ENCODE data around the gene TPR. TPM values are rescaled to one million over a fixed set of nuclear protein-coding genes. Genes with fewer than 3 reads are reported as not detected.
A peak's percentile ranks its signal among the peaks of the same experiment; 100 is the strongest.
"Not testable (repeated sequence)": the region's sequence is repeated elsewhere in the genome, so short reads cannot be mapped to it uniquely, and the experiment has no call there.

Gene TPR
- total RNA-seq = 100 to 1,000 TPM; 130 to 139 TPM

- H3K36me3 Mint-ChIP-seq = peaks cover 24% of the 10 kb centered on the region
- H3K27me3 Mint-ChIP-seq = no peaks in the 10 kb centered on the region
- peak within 1 kb of the TSS; percentile 99 for H3K4me3 Mint-ChIP-seq
- CTCF ChIA-PET = interaction anchor here (0.6 to 1.6 kb wide), 24 partner anchors 9 to 363 kb away, joined by 3 to 12 read pairs (median 4); no protein-coding TSS in a partner anchor
- DNase-seq (peak; percentile 98), ATAC-seq (peak; percentile 89)
- H3K27ac Mint-ChIP-seq = peak within 1 kb of the TSS; percentile 97
- H3K4me1 Mint-ChIP-seq = peaks cover 35% of the 10 kb centered on the region
- H3K9me3 Mint-ChIP-seq (ENCODE audit: low read depth) = no peaks in the 10 kb centered on the region
Measured at GRCh38 chr1:186375152-186375928, at the start of gene TPR, which contains the start of gene ODR4. Gene TPR (minus strand): TSS chr1:186375253. CDS start chr1:186375028, 225 bp downstream. Gene ODR4 (plus strand): TSS chr1:186375838. CDS start chr1:186379786, 3,948 bp downstream.

- Mint-ChIP-seq H3K27me3 (no peaks in the 10 kb centered on the region), H3K4me1 (peaks cover 23% of the 10 kb centered on the region), H3K27ac (no peak overlapping the region), H3K36me3 (peaks cover 25% of the 10 kb centered on the region), H3K9me3 (ENCODE audit: low read depth) (no peaks in the 10 kb centered on the region), H3K4me3 (no peak overlapping the region)
- CTCF ChIA-PET = interaction anchor here (1.9 kb wide), 1 partner anchor 20 kb away, joined by 4 read pairs; no protein-coding TSS in a partner anchor
- DNase-seq (no peak), ATAC-seq (no peak)
Measured at GRCh38 chr1:186424539-186424938, 49.5 kb upstream of the TPR start.

GRCh38 chr1:186421446-186421845 lies 46.4 kb upstream of the TPR start:
- peaks cover 23% of the 10 kb centered on the region for H3K4me1 Mint-ChIP-seq
- DNase-seq (no peak), ATAC-seq (no peak)
- CTCF ChIA-PET = interaction anchor here (1.3 kb wide), 2 partner anchors 17 to 21 kb away, joined by 3 to 4 read pairs; no protein-coding TSS in a partner anchor
- H3K27me3 Mint-ChIP-seq = no peaks in the 10 kb centered on the region
- H3K27ac Mint-ChIP-seq = peak overlapping the region; percentile 92
- H3K36me3 Mint-ChIP-seq = peaks cover 28% of the 10 kb centered on the region
- H3K4me3 Mint-ChIP-seq = no peak overlapping the region
- H3K9me3 Mint-ChIP-seq (ENCODE audit: low read depth) = no peaks in the 10 kb centered on the region

GRCh38 chr1:186420923-186421322 lies 45.9 kb upstream of the TPR start:
- DNase-seq (no peak), ATAC-seq (peak; percentile 78)
- Mint-ChIP-seq H3K36me3 (peaks cover 25% of the 10 kb centered on the region), H3K4me3 (peak overlapping the region; percentile 51), H3K9me3 (ENCODE audit: low read depth) (no peaks in the 10 kb centered on the region), H3K4me1 (peaks cover 19% of the 10 kb centered on the region), H3K27me3 (no peaks in the 10 kb centered on the region), H3K27ac (peak overlapping the region; percentile 92)
- CTCF ChIA-PET = interaction anchor here (0.8 to 1.3 kb wide), 3 partner anchors 17 to 46 kb away, joined by 3 to 6 read pairs (median 4); partner anchors contain the start of genes ODR4 and TPR

- no peaks in the 10 kb centered on the region for H3K9me3 Mint-ChIP-seq (ENCODE audit: low read depth)
- no peaks in the 10 kb centered on the region for H3K27me3 Mint-ChIP-seq
- CTCF ChIA-PET = interaction anchor here (0.8 to 1.3 kb wide), 3 partner anchors 16 to 45 kb away, joined by 3 to 6 read pairs (median 4); partner anchors contain the start of genes ODR4 and TPR
- H3K4me3 Mint-ChIP-seq = peak overlapping the region; percentile 51
- ATAC-seq (no peak), DNase-seq (no peak)
- H3K27ac Mint-ChIP-seq = peak overlapping the region; percentile 92
- peaks cover 25% of the 10 kb centered on the region for H3K36me3 Mint-ChIP-seq
- peaks cover 17% of the 10 kb centered on the region for H3K4me1 Mint-ChIP-seq
Measured at GRCh38 chr1:186420311-186420710, 45.3 kb upstream of the TPR start.

- peaks cover 20% of the 10 kb centered on the region for H3K36me3 Mint-ChIP-seq
- ATAC-seq = no peak
- peaks cover 17% of the 10 kb centered on the region for H3K4me1 Mint-ChIP-seq
- H3K9me3 Mint-ChIP-seq (ENCODE audit: low read depth) = no peaks in the 10 kb centered on the region
- DNase-seq = no peak
- no peak overlapping the region for H3K4me3 Mint-ChIP-seq
- no peaks in the 10 kb centered on the region for H3K27me3 Mint-ChIP-seq
- CTCF ChIA-PET = no interaction called here
- H3K27ac Mint-ChIP-seq = no peak overlapping the region
Measured at GRCh38 chr1:186418503-186418902, 43.5 kb upstream of the TPR start.

GRCh38 chr1:186413319-186413718 lies 38.3 kb upstream of the TPR start:
- Mint-ChIP-seq H3K36me3 (peaks cover 4% of the 10 kb centered on the region), H3K27me3 (no peaks in the 10 kb centered on the region), H3K4me3 (no peak overlapping the region), H3K4me1 (no peaks in the 10 kb centered on the region), H3K27ac (no peak overlapping the region), H3K9me3 (ENCODE audit: low read depth) (no peaks in the 10 kb centered on the region)
- CTCF ChIA-PET = no interaction called here
- DNase-seq = no peak
- ATAC-seq = no peak

GRCh38 chr1:186409091-186409490 lies 34.0 kb upstream of the TPR start:
- CTCF ChIA-PET = interaction anchor here (1.3 kb wide), 1 partner anchor 34 kb away, joined by 4 read pairs; the partner anchor contains the start of genes ODR4 and TPR
- Mint-ChIP-seq H3K4me3 (no peak overlapping the region), H3K27me3 (no peaks in the 10 kb centered on the region)

GRCh38 chr1:186404454-186405051 lies 29.5 kb upstream of the TPR start:
- no peak overlapping the region for H3K4me3 Mint-ChIP-seq
- peaks cover 18% of the 10 kb centered on the region for H3K36me3 Mint-ChIP-seq
- no peaks in the 10 kb centered on the region for H3K9me3 Mint-ChIP-seq (ENCODE audit: low read depth)
- no peaks in the 10 kb centered on the region for H3K27me3 Mint-ChIP-seq
- ATAC-seq = peak; percentile 70
- H3K4me1 Mint-ChIP-seq = peaks cover 10% of the 10 kb centered on the region
- DNase-seq = no peak
- CTCF ChIA-PET = interaction anchor here (0.8 to 1.4 kb wide), 6 partner anchors 13 to 211 kb away, joined by 3 to 11 read pairs (median 4); partner anchors contain the start of genes ODR4 and TPR
- no peak overlapping the region for H3K27ac Mint-ChIP-seq

More at GRCh38 chr1:186409091-186409490, 34.0 kb upstream of the TPR start:
- no peak for DNase-seq
- H3K36me3 Mint-ChIP-seq = peaks cover 13% of the 10 kb centered on the region
- H3K4me1 Mint-ChIP-seq = peaks cover 7% of the 10 kb centered on the region
- no peak for ATAC-seq
- no peaks in the 10 kb centered on the region for H3K9me3 Mint-ChIP-seq (ENCODE audit: low read depth)
- no peak overlapping the region for H3K27ac Mint-ChIP-seq

- CTCF ChIA-PET = interaction anchor here (0.8 to 1.4 kb wide), 5 partner anchors 13 to 212 kb away, joined by 3 to 11 read pairs (median 4); partner anchors contain the start of genes ODR4 and TPR
- Mint-ChIP-seq H3K9me3 (ENCODE audit: low read depth) (no peaks in the 10 kb centered on the region), H3K4me3 (no peak overlapping the region), H3K4me1 (peaks cover 10% of the 10 kb centered on the region), H3K36me3 (peaks cover 21% of the 10 kb centered on the region), H3K27ac (no peak overlapping the region), H3K27me3 (no peaks in the 10 kb centered on the region)
- ATAC-seq (no peak), DNase-seq (no peak)
Measured at GRCh38 chr1:186403632-186404031, 28.6 kb upstream of the TPR start.

GRCh38 chr1:186401446-186401845 lies 26.4 kb upstream of the TPR start:
- peaks cover 16% of the 10 kb centered on the region for H3K36me3 Mint-ChIP-seq
- ATAC-seq; H3K4me1 Mint-ChIP-seq; H3K27ac Mint-ChIP-seq; H3K27me3 Mint-ChIP-seq; DNase-seq; H3K4me3 Mint-ChIP-seq; H3K9me3 Mint-ChIP-seq (ENCODE audit: low read depth): not testable (repeated sequence)
- CTCF ChIA-PET = interaction anchor here (1.4 kb wide), 1 partner anchor 20 kb away, joined by 3 read pairs; no protein-coding TSS in a partner anchor

- ATAC-seq; H3K4me3 Mint-ChIP-seq; H3K9me3 Mint-ChIP-seq (ENCODE audit: low read depth); H3K27ac Mint-ChIP-seq; H3K27me3 Mint-ChIP-seq; H3K4me1 Mint-ChIP-seq; DNase-seq: not testable (repeated sequence)
- CTCF ChIA-PET = interaction anchor here (0.8 kb wide), 1 partner anchor 14 kb away, joined by 3 read pairs; no protein-coding TSS in a partner anchor
- H3K36me3 Mint-ChIP-seq = peaks cover 23% of the 10 kb centered on the region
Measured at GRCh38 chr1:186392711-186393110, 17.7 kb upstream of the TPR start.

GRCh38 chr1:186391841-186392240 lies 16.8 kb upstream of the TPR start:
- CTCF ChIA-PET = no interaction called here

More at GRCh38 chr1:186391841-186392240, 16.8 kb upstream of the TPR start:
- Mint-ChIP-seq H3K27me3 (no peaks in the 10 kb centered on the region), H3K4me1 (peaks cover 3% of the 10 kb centered on the region), H3K4me3 (no peak overlapping the region), H3K36me3 (peaks cover 20% of the 10 kb centered on the region), H3K27ac (peak overlapping the region; percentile 5), H3K9me3 (ENCODE audit: low read depth) (no peaks in the 10 kb centered on the region)
- no peak for ATAC-seq
- DNase-seq = no peak
